Middle frontal gyrus (tissue), 1 donor: ENCODE data around the gene GNPAT.
A peak's percentile ranks its signal among the peaks of the same experiment; 100 is the strongest.
"Not testable (repeated sequence)": the region's sequence is repeated elsewhere in the genome, so short reads cannot be mapped to it uniquely, and the experiment has no call there.

ENCODE experiments used
- DNase-seq: peaks from one replicate; pipeline ENCODE4 v3.0.0-alpha.2; 2015; ENCODE audit warnings: low spot score; ENCODE audit errors: extremely low spot score

The GNPAT gene

DNA sequence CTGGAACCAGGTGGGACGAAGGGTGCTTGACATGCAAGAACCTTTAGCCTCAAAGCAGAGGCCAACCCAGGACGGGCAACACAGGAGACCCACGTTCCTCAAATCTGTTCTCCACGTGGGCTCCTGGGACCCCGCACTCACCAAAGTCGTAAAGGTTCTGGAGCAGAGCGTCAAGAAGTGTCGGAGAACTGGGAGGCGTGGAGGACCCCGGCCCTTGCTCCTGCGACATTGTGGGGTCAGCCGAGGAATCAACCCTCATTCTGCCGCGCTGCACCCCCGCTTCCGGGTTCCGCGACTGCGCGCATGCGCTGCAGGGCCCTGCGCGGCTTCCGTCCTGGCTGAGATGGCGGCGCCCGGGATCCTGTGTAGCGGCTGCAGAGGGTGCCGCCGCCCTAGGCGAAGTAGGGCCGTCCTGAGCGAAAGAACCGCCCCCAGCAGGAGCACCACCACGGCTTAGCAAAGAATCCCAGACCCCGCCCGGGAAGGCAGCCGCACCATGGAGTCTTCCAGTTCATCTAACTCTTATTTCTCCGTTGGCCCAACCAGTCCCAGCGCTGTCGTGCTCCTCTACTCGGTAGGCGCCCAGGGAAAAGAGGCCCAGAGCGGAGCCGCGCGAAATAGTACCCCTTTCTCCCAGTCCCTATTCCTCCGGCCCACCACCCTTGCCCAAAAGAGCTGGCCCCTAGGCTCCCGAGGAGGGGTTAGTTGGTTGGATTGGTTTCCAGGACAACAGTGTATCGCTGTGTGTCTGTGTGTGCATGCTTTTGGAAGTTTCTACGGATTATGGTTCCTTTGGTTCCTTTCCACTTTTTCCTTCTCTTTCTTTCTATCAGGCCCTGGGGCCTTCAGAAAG is at the start of gene GNPAT:
TSS of gene GNPAT (plus strand) at position 330 of the 853 bp plus-strand sequence. CDS start at position 497, 167 bp downstream.
- peak; percentile 55 for DNase-seq

DNA sequence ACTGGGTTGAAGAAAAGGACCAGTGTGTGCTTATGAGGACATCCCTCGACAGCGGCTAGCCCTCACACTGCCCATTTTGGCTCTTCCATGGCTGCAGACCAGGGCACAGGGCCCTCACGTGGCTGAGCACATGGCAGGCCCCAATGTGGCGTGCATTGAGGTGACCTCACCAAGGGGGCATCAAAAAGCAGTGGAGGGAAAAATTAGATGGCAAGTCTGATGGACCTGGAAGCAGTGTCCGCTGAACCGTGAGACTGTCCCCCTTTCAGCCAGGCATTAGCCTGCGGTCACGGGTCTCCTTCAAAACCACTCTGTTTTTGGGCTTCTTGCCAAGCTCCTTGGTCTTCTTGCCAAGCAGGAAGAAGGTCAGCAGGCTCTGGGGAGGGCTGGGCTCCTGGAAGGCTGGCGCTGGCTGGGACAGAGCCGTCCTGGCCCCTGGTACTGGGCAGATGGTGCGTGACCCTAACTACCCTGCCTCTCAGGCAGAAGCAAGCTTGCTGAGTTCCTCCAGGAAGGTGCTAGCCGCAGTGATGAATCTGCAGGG is 48.3 kb upstream of the GNPAT start:
- no peak for DNase-seq

DNA sequence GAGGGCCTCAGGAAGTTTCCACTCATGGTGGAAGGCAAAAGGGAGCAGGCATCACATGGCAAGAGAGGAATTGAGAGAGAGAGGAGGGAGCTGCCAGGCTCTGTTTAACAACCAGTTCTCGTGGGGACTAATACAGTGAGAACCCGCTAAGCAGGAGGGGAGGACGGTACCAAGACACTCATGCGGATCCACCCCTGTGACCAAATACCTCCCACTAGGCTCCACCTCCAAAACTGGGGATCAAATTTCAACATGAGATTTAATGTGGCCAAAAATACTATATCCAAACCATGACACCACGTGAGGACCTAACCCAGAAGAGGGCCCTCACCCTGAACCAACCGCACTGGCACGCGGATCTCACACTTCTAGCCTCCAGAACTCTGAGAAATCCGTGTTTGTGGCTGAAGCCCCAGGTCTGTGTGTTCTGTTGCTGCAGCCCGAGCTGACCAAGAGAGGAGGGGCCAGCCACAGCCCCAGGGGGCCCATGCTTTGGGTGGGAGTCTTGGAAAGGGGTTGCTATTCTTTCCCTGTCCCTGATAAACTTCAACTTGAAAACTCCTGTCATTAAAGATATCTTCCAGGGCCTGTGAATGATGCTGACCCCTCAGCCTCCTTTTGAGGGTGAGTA is 47.2 kb upstream of the GNPAT start:
- no peak for DNase-seq

DNA sequence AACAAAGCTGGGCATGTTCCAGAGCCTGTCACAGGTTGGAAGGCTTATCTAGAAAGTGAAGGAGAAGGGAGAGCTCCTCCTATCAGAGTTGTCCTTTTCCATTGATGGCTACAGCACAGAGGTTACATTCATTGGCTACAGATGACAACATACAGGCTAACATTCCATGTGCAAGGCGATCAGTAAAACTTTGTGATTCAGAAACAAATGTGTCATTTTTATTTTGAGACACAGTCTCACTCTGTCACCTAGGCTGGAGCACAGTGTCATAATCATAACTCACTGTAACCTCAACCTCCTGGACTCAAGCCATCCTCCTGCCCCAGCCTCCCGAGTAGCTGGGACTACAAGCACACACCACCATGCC is 46.6 kb upstream of the GNPAT start:
- no peak for DNase-seq

DNA sequence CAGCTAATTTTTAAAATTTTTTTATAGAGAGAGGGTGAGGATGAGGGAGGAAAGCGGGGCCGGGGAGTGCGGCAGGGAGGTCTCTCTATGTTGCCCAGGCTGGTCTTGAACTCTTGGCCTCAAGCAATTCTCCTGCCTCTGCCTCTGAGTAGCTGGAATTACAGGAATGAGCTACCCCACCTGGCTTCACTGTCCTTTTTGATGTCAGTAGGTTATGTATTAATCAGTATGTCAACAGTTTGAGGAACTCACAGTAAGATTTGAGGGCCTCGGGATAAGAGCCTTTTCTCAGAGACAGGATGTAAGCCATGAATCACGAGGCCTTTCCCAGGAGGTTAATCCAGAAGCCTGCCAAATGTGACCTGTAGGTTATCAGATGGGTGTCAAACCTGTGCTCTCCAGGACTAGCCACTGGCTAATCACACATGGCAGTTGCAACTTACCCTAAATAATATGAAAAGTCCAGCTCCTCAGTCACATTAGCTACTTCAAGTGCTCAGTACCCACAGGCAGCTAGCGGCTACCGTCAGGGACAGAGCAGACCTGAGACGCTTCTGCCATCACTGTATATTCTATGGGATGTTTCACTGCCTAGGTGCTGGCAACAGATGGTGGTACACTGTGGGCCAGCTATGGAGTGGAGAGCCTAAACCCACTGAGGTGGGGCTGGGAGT is 46.0 kb upstream of the GNPAT start:
- DNase-seq, result no peak

DNA sequence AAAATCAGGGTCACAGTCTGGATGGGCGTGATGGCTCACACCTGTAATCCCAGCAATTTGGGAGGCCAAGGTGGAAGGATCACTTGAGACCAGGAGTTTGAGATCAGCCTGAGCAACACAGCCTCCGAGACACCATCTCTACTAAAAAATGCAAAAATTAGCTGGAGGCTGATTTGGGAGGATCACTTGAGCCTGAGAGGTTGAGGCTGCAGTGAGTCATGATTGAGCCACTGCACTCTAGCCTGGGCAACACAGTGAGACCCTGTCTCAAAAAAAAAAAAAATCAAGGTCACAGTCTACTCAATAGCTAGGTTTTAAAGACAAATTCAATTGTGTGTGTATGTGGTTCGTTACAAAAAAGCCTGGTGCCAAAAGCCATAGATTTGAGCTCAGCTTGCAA is 44.7 kb upstream of the GNPAT start:
- DNase-seq, result no peak

DNA sequence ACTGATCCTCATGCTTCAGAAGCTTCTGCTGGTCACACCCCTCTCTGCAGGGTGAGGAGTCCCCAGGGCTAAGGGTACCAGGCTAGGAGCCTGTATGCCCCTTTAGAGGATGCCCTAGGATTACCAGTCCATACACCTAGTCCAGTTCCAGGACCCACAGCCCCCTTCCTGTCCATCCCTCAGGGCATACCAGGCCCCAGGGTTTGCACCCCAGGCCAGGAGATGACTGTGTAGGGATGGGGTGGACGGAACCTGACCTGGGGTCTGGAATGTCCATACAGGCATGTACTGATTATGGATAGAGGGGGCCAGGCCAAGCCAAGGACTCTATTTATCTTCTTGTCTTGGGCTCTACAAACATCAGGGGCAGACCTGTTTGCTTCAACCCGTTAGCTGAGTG is 44.3 kb upstream of the GNPAT start:
- no peak for DNase-seq

DNA sequence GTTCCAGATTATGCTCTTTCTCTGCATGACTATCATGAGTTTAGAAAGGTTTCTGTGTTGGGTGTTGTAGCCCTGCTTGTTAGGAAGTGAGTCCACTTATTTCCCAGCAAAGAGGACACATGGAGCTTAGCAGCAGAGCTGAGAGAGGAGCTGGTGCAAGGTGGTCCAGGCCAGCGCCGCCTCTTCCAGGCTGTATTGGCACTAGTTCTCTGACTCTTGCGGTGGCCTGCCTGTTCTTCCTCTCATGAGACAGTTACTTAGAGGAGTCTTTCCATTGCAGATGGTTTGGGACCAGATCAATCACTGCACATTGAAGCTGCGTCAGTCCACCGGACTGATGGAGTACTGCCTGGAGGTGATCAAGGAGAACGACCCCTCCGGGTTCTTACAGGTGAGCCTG is 41.1 kb upstream of the GNPAT start:
- DNase-seq, result no peak

DNA sequence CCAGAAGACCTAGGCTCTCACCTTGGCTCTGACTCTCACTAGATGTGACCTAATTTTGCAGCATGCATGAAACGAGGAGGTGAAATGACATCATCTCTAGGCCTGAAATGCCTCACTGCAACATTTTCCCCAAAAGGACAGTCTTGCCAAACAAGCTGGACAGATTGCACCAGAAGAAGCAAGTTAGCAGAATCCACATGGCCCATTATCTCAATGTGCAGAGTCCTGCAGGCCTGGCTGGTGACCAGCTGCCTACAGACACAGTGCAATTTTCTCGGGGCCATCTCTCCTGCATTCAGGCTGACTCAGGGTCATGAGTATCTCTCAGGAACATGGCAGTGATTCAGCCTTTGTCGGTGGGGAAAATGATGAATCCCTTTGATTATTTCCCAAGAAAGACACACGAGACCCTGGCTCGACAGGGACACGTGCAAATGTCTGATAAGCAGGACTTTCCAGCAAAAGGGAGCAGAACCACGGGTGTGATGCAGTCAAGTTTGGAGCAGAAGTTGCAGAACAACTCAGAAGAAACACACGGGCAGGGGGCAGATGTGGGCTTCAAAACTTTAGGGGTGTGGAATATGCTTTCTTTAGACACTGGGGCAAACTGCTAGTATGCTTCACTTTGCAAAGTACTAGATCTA is 40.5 kb upstream of the GNPAT start:
- DNase-seq, result no peak

DNA sequence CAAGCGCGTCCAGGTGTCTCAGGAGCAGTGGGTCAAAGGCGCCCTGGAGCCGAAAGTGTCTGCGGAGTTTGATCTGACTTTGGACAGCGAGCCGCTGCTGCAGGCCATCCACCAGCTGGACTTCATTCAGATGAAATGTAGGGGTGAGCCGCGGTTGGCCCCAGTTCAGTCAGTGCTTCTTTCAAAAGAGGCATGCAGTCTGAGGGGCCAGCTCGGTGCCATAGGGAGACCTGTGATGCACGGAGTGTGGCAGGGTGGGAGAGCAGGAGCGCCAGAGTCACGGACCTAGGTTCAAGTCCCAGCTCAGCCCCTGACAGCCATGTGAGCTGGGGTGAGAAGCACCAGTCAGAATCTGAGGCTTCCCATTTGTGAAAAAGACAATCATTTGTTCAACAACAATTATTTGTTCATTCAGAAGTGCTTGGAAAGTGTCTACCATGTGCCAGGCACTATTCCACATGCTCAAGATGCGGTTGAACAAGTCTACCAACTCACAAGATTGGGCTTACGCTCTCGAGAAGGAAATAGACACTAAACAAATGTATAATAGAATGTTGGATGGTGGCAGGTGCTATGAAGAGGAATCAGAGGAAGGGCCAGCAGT is 39.5 kb upstream of the GNPAT start:
- DNase-seq, result no peak

DNA sequence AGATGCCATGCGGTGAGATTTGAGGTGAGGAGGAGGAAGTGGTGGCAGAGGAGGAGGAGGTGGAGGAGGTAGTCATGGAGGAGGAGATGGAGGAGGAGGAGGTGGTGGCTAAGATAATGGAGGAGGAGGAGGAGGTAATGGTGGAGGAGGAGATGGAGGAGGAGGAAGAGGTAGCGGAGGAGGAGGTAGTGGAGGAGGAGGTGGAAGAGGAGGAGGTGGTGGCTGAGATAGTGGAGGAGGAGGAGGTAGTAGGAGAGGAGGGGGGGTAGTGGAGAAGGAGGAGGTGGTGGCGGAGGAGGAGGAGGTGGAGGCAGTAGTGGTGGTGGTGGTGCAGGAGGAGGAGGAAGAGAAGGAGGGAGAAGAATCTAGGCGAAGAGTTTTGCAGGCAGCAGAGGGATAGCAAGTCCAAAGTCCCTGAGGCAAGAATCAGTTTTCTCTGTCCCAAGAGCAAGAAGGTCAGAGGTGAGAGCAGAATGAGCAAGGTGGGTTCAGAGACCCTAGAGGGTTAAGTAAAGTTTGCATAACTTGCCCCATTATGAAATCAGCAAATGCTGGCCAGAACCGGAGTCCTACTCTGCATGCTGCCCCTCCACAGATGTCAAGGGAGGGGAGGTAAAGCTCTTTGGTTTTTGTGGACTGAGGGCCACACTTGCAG is 38.9 kb upstream of the GNPAT start:
- DNase-seq, result no peak

DNA sequence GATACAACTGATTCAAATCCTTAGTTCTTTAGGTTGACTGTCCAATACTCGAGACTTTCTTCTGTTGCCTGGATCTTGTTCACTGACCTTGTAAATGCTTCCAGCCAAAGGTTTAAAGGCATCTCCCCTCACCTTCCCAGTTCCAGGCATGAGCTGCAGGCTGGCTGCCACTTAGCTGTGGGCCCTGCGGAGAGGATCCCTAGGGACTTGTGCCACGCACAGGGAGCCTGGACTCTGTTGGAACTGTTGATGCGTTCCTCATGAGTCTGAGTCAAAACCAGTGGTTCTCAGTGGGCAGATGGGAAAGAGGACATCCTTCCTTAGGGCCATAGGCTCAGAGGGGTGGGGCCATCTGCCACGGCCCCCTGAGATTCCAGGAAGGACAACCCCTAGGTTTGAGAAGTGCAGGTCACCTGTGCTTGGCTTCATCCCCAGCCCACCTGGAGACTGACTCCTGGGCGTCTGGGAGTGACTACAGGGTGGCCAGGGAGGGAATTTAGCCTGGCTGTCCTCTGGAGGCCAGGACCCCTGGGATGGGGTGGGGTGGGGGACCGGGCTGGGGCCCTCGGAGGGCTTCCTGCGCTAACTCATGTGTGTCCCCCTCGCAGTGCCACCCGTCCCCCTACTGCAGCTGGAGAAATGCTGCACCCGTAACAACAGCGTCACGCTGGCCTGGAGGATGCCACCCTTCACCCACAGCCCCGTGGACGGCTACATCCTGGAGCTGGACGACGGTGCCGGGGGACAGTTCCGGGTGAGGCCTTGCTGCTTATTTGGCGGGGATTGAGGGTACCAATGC is 37.6 kb upstream of the GNPAT start:
- no peak for DNase-seq

DNA sequence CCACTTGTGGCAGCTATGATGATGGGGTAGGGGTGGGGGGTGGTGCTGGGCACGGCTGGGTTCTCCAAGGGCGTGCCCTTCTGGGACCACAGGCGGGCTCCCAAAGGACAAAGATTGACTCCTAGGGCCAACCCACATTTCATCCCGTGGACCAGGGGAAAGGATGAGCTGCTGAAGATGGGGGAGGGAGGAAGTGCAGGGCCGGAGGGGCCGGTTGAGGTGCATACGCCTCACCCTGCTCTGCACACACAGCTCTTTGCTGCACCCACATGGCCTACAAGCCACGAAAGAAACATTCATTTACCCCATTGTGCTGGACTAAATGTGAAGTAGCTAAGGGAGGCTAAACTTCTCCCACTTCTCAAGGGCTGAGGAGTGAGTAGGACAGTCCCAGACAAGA is 34.2 kb upstream of the GNPAT start:
- DNase-seq, result no peak

DNA sequence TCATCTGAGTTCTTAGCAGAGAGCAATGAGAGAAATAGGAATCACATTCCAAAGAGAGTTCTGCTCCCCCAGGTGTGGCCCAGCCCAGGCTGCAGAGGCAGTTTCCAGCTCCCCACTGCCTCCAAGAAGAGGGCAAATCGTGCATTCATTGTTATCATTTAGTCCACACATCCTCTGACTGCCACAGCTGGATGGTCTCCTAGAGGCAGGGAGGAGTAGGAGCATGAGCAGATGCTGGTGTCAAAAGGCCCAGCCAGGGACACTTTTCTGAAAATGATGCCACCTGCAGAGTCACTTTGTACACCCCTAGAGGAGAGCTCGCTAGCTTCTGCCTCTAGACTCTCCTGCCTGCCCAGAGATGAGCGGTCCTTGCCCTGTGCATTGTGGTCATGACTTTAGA is 33.6 kb upstream of the GNPAT start:
- no peak for DNase-seq

DNA sequence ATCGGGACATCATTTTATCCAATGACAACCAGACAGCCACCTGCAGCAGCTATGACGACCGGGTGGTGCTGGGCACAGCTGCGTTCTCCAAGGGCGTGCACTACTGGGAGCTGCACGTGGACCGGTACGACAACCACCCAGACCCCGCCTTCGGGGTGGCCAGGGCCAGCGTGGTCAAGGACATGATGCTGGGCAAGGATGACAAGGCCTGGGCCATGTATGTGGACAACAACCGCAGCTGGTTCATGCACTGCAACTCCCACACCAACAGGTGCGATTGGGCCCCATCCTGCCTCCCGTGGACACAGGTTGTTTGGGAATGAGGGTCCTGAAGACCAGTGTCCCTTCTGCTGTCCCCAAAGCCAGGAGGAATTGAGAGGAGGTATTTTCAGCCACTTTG is 32.0 kb upstream of the GNPAT start:
- no peak for DNase-seq

DNA sequence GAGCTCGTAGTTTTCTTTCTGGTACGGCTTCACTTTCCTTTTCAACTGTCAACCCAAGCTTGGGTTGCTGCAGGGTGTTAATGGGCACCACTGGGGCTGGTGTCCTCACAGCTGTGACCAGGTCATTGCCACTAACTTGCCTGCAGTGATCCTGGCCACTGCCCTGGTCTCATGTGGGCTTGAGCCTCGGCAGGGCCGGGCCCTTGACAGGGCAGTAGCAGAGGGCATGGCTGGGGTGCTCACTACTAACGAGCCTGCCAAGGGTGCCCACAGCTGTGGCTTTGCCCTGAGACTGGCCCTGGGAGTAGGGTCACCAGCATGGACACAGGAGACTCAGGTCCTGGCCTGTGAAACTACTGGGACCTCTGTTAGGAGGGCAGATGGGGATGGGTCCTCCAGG is 31.5 kb upstream of the GNPAT start:
- no peak for DNase-seq

DNA sequence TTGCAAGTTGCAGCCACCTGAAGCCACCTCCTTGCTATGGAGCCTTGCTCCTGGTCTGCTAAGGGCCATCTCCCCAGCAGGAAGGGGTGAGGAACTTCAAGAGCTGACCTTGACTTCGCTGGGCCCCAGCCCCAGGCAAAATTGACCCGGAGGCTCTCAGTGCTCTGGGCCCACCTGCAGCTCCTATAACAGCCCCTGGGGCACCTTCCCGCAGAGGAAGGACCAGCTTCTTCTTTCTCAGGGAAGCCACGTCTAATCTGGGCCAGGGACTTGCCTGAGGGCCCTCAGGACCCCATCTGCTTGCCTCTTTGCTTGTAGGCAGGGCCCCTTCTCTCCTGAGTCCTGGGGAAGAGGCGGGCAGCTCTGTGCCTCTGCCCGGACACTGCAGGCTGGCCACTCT is 30.9 kb upstream of the GNPAT start:
- no peak for DNase-seq

DNA sequence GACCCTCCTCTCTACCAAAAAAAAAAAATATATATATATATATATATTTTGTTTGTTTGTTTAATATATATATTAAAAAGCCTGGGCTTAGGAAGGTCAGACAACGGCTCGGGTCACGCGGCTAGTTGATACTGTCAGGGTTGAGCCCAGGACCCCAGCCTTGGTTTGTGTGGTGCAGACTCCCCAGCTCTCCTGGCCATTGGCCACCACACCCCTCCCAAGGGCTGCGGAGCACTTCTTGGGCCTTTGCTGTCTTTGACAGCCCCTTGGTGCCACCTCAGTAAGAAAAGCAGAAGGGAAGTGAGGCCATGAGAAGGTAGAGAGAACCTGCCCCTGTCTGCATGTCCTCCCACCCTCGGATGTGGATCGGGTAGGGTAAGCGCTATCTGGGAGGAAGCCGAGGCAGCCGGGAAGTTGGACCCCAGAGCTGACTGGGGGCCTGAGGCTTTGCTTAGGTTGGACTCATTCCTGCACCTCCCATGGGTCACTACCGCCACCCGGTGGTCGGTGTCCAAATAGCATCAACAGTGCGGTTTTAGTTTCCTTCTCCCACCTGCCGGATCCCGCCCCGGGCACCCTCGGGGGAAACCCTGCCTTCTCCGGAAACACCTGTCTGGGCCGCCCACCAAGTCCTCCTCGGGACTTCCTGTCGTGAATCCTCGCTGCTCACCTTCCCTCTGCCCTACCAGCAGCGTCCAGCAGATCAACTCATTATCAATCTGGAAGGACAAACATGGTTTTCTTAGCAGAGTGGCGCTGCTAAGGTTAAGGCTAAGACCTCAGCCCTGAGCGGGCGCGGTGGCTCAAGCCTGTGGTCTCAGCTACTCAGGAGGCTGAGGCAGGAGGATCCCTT is 29.8 kb upstream of the GNPAT start:
- peak; percentile 65 for DNase-seq

DNA sequence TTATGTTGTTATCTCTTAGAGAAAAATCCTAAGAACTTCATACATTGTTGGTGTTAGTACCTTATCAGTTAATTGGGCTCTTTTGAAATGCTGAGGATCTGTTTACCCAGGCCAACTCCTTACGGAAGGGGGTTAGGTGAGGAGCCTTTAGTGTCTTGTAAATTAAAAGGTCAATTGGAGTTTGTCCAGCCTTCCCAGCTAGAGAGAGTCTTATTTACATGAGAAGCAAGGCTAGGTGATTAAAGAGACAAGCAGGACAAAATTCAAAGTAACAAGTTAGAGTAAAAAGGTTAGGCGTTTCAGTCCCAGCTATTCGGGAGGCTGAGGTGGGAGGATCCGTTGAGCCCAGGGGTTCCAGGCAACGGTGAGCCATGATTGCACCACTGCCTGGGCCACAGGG is 28.7 kb upstream of the GNPAT start:
- DNase-seq, result not testable (repeated sequence)
